ENCODE results near the gene ZNF440. TPM values are rescaled to one million over a fixed set of nuclear protein-coding genes. Genes with fewer than 3 reads are reported as not detected.
"Not testable (repeated sequence)": the region's sequence is repeated elsewhere in the genome, so short reads cannot be mapped to it uniquely, and the experiment has no call there.

Gene ZNF440
- 10 to 100 TPM; 16.5 to 17.5 TPM for total RNA-seq

DNA sequence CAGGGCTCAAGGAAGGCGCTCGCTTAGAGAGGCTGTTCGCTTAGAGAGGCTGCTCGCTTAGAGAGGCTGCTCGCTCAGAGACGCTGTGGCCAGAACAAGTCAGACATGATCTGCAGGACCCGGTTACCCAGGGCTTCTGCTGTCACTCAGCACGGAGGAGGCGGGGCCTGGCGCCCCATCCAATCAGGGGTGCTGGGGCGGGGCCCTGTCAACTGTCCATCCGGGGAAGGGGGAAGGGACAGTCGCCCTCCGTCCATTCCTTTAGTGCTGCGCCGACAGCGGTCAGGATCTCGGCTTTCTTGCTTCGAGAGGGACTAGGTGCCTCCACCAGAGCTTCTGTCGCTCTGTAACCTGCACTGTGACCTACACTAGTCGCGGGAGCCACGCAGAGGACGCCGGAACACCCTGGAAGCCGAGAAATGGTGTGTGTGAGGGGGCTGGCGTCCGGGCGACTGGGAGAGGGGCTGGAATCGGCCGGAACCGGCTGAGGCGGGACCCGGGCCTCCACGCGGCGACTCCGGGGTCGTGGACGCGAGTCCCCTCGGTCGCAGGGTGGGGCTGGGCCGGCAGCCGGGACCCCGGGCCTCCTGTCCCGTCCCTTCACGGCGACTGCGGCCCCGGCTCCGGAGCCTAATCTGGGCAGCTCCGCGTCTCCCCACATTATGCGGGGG, at the start of gene ZNF440:
Gene ZNF440 (plus strand): TSS at position 245 of the 671 bp plus-strand sequence. CDS start 175 bp downstream, at position 420.
- Mint-ChIP-seq H3K4me3 (peak within 1 kb of the TSS; percentile 87), H3K9me3 (peaks cover 22% of the 10 kb centered on the region), H3K27me3 (no peaks in the 10 kb centered on the region), H3K36me3 (peaks cover 36% of the 10 kb centered on the region), H3K27ac (peak within 1 kb of the TSS; percentile 83), H3K4me1 (peaks cover 10% of the 10 kb centered on the region)
- DNase-seq (peak; percentile 92), ATAC-seq (ENCODE audit: low read depth) (peak; percentile 98)
- POLR2A ChIA-PET, result interaction anchor here (1.0 to 2.7 kb wide), 4 partner anchors 16 to 76 kb away, joined by 3 to 18 read pairs (median 8); partner anchors contain the start of genes ZNF439 and ZNF491

DNA sequence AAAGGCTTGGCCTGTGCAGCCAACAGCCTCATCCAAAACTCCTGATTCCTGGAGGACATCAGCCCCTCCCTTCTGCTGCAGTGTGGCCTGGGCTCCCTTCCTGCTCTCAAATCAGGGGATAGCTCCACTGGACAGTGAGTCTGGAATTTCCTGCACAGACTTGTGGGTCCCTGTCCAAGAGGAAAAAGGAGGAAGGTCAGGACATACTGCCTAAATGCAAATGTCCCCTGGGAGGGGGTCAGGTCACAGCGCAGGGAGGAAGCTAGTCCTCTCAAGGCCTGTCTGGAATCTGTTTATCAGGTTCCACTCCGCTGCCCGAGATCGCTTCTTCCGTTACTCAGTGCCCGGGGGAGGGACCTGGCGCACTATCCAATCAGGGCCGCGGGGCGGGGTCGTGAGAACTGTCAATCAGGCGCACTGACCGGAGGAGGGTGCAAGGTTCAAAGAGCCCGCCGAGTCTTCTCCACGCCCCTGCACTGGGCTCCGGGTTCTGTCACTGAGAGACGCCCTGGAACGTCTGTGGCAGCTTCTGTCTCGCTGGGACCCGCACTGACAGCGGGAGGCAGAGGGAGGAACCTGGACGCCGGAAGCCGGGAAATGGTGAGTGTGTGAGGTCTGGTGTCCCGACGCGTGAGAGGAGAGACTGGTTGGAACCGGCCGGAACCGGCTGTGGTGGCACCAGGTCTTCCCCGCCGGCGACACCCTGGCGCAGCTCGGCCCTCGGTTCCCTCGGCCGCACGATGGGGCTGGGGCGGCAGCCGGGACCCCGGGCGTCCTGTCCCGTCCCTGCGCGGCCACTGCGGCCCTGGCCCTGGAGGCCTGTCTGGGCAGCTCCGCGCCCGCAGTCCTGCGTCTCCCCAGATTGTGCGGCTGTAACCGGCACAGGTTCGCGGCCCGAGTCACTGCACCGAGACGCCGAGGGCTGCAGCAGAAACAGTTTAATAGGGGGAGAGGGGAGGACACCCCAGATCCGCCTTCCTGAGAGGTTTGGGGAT, 47.2 kb upstream of the ZNF440 start, which contains the start of gene ZNF441:
Gene ZNF441 (plus strand): TSS at position 404 of the 995 bp plus-strand sequence. CDS start 194 bp downstream, at position 598.
- Mint-ChIP-seq H3K27me3 (no peaks in the 10 kb centered on the region), H3K4me3 (peak within 1 kb of the TSS; percentile 98), H3K4me1 (peaks cover 18% of the 10 kb centered on the region), H3K27ac (peak within 1 kb of the TSS; percentile 97), H3K9me3 (peaks cover 31% of the 10 kb centered on the region), H3K36me3 (peaks cover 26% of the 10 kb centered on the region)
- peak; percentile 97 for ATAC-seq (ENCODE audit: low read depth)
- POLR2A ChIA-PET, result interaction anchor here (0.5 to 1.6 kb wide), 6 partner anchors 23 to 674 kb away, joined by 3 to 9 read pairs (median 4); partner anchors contain the start of genes ZNF443, ZNF491 and ZNF563
- DNase-seq, result peak; percentile 95

DNA sequence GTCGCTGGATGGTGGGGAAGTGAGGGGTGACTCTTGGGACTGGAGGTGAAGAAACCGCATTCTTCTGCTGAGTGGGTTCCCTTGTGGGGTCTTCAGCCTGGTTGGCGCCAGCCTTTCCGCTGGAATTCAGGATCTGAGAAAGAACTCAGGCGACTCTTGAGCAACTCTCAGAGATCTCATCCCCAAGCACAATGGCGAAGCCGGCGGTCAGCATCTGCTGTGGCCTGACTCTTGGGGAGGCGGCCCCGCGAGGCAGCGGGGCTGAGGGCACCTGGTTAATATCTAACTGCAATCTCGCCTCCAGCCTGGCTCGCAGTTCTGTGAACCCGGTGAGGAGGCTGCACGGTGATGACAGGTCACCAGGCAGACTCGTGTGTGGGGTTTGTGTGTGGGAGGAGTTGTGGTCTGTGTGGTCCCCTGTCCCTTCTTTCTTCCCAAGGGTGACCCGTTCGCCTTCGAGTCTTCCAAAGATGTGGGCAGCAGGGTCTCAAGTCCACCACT, 46.4 kb upstream of the ZNF440 start:
- peak; percentile 48 for DNase-seq
- Mint-ChIP-seq H3K4me3 (peak overlapping the region; percentile 98), H3K4me1 (peaks cover 18% of the 10 kb centered on the region), H3K27ac (peak overlapping the region; percentile 88), H3K9me3 (peaks cover 34% of the 10 kb centered on the region), H3K36me3 (peaks cover 30% of the 10 kb centered on the region), H3K27me3 (no peaks in the 10 kb centered on the region)
- POLR2A ChIA-PET, result interaction anchor here (1.6 kb wide), 1 partner anchor 673 kb away, joined by 4 read pairs; the partner anchor contains the start of gene ZNF443
- no peak for ATAC-seq (ENCODE audit: low read depth)

DNA sequence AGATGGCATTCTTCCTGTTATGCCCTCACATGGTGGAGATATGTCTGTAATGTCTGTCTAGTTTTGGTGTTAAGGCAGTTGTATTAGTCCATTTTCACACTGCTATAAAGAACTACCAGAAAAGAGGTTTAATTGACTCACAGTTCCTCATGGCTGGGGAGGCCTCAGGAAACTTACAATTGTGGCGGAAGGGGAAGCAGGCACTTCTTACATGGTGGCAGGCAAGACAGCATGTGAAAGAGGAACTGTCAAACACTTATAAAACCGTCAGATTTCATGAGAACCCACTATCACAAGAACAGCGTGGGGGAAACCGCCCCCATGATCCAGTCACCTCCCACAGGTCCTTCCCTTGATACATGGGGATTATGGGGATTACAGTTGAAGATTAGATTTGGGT, 44.1 kb upstream of the ZNF440 start:
- POLR2A ChIA-PET, result no interaction called here
- no peak overlapping the region for H3K4me3 Mint-ChIP-seq
- ATAC-seq (ENCODE audit: low read depth) (no peak), DNase-seq (no peak)
- H3K36me3 Mint-ChIP-seq, result peaks cover 39% of the 10 kb centered on the region
- H3K4me1 Mint-ChIP-seq, result peaks cover 17% of the 10 kb centered on the region
- H3K27ac Mint-ChIP-seq, result no peak overlapping the region
- H3K9me3 Mint-ChIP-seq, result peaks cover 33% of the 10 kb centered on the region
- H3K27me3 Mint-ChIP-seq, result no peaks in the 10 kb centered on the region

DNA sequence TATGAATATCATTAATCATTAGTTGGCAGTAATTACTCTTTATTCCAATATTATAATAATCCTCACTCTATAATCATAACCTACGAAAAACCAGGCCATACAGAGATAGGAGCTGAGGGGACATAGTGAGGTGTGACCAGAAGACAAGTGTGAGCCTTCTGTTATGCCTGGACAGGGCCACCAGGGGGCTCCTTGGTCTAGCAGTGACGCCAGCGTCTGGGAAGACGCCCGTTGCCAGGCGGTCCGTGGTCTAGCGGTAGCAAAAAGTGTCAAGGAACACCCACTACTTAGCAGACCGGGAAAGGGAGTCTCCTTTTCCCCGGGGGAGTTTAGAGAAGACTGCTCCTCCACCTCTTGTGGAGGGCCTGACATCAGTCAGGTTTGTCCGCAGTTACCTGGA, 42.6 kb upstream of the ZNF440 start:
- H3K27me3 Mint-ChIP-seq; ATAC-seq (ENCODE audit: low read depth); H3K4me3 Mint-ChIP-seq; H3K27ac Mint-ChIP-seq; DNase-seq: not testable (repeated sequence)
- Mint-ChIP-seq H3K4me1 (peaks cover 15% of the 10 kb centered on the region), H3K36me3 (peaks cover 47% of the 10 kb centered on the region), H3K9me3 (peaks cover 38% of the 10 kb centered on the region)
- POLR2A ChIA-PET, result interaction anchor here (0.6 kb wide), 1 partner anchor 761 kb away, joined by 4 read pairs; no protein-coding TSS in a partner anchor

DNA sequence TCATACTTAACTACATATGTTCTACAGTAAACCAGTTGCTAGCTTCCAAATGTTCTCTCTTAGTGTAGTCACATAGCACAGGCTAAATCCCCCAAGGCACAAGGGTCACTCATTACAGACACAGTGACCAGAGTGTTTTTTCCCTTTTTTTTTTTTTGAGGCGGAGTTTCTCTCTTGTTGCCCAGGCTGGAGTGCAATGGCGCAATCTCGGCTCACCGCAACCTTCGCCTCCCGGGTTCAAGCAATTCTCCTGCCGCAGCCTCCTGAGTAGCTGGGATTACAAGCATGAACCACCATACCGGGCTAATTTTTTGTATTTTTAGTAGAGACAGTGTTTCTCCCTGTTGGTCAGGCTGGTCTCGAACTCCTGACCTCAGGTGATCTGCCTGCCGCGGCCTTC, 37.4 kb upstream of the ZNF440 start:
- H3K27me3 Mint-ChIP-seq; ATAC-seq (ENCODE audit: low read depth); H3K4me1 Mint-ChIP-seq; H3K27ac Mint-ChIP-seq; POLR2A ChIA-PET; H3K4me3 Mint-ChIP-seq; DNase-seq: not testable (repeated sequence)
- H3K36me3 Mint-ChIP-seq, result peaks cover 75% of the 10 kb centered on the region
- H3K9me3 Mint-ChIP-seq, result peaks cover 51% of the 10 kb centered on the region

DNA sequence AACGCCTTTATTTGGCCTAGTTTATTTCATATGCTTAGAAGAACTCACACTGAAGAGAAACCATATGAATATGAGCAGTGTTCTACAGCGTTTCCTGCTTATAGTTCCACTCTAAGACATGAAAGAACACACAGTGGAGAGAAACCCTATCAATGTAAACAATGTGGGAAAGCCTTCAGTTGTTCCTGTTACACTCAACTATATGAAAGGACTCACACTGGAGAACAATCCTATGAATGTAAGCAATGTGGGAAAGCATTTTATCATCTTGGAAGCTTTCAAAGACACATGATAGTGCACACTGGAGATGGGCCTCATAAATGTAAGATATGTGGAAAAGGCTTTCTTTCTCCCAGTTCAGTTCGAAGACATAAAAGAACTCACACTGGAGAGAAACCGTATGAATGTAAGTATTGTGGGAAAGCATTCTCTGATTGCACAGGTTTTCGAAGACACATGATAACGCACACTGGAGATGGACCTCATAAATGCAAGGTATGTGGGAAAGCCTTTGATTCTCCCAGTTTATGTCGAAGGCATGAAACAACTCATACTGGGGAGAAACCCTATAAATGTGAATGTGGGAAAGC, 33.5 kb upstream of the ZNF440 start:
- DNase-seq, result no peak
- Mint-ChIP-seq H3K4me1 (no peaks in the 10 kb centered on the region), H3K36me3 (peaks cover 81% of the 10 kb centered on the region), H3K4me3 (no peak overlapping the region), H3K27me3 (no peaks in the 10 kb centered on the region), H3K9me3 (peaks cover 46% of the 10 kb centered on the region), H3K27ac (no peak overlapping the region)
- ATAC-seq (ENCODE audit: low read depth), result no peak
- POLR2A ChIA-PET, result no interaction called here

DNA sequence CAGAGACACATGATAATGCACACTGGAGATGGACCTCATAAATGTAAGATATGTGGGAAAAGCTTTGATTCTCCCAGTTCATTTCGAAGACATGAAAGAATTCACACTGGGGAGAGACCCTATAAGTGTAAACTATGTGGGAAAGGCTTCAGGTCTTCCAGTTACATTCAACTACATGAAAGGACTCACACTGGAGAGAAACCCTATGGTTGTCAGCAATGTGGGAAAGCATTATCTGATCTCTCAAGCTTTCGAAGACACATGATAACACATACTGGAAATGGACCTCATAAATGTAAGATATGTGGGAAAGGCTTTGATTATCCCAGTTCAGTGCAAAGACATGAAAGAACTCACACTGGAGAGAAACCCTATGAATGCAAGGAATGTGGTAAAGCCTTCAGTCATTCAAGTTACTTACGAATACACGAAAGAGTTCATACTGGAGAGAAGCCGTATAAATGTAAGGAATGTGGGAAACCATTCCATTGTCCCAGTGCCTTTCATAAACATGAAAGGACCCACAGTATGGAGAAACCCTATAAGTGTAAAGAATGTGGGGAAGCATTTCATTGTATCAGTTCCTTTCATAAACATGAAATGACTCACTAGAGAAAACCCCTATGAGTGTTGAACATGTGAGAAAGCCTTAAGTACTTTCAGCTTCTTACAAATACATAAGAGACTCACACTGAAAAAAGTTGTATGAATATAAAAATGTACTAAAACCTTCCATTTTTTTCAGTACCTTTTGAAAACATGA, 32.6 kb upstream of the ZNF440 start:
- DNase-seq (no peak), ATAC-seq (ENCODE audit: low read depth) (no peak)
- Mint-ChIP-seq H3K4me1 (no peaks in the 10 kb centered on the region), H3K4me3 (no peak overlapping the region), H3K27me3 (no peaks in the 10 kb centered on the region), H3K36me3 (peaks cover 74% of the 10 kb centered on the region), H3K27ac (no peak overlapping the region), H3K9me3 (peaks cover 45% of the 10 kb centered on the region)
- POLR2A ChIA-PET, result no interaction called here

DNA sequence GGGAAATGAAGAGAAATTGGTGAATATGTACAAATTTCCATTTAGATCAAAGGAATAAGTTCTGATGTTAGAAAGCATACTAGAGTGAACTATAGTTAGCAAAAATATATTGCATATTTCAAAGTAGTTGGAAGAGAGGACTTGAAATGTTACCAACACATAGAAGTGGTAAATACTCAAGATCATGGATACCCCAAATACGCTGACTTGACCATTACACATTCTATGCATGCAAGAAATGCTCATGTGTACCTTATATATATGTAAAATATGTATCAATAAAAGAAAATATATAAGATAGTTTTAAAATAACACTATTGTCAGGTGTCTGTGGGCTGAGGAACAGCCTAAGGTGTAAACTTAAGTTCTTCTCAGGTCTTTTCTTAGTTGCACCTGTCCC, 30.3 kb upstream of the ZNF440 start:
- Mint-ChIP-seq H3K27me3 (no peaks in the 10 kb centered on the region), H3K4me1 (no peaks in the 10 kb centered on the region), H3K9me3 (peaks cover 43% of the 10 kb centered on the region), H3K27ac (no peak overlapping the region), H3K36me3 (peaks cover 52% of the 10 kb centered on the region), H3K4me3 (no peak overlapping the region)
- no peak for DNase-seq
- ATAC-seq (ENCODE audit: low read depth), result no peak
- POLR2A ChIA-PET, result no interaction called here

DNA sequence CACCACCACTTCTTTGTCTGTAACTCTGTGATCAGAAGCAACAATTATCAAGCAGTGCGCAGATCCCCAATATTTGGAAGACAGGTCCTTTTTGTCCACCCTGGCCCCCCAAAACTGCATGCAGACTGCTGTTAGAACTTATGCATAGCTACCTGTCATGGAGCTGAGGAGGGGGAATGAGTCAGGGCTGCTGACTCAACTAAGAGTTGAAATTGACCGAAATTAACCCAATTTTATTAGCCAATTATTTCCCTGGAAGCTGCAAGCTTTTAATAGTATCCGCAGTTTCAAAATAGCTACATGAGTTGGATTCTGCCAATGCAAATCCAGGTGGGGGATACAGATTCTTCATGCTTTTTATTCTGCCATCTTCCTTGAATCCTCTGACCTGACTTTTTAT, 29.7 kb upstream of the ZNF440 start:
- no peak overlapping the region for H3K4me3 Mint-ChIP-seq
- H3K9me3 Mint-ChIP-seq, result peaks cover 46% of the 10 kb centered on the region
- H3K27me3 Mint-ChIP-seq, result no peaks in the 10 kb centered on the region
- peaks cover 46% of the 10 kb centered on the region for H3K36me3 Mint-ChIP-seq
- H3K27ac Mint-ChIP-seq, result no peak overlapping the region
- no peaks in the 10 kb centered on the region for H3K4me1 Mint-ChIP-seq
- ATAC-seq (ENCODE audit: low read depth) (no peak), DNase-seq (no peak)
- POLR2A ChIA-PET, result no interaction called here

DNA sequence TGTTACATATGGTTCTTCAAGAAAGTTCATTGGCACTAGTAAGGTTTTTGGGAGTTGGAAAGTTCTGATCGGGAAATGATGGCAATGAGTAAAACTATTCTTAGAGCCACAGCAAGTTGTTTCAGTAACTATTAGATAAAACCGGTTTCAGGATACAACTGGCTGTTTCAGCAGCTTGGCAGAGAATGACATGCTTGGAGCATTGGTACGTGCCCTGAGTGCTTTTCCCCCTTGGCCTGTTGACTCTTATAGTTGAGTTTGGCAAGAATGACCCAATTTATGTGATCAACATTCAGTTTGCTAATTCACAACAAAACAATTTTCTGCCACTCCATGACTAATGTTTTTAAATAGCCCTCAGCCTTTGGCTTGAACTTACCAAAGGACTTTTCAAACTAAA, 26.5 kb upstream of the ZNF440 start:
- POLR2A ChIA-PET, result no interaction called here
- Mint-ChIP-seq H3K4me1 (no peaks in the 10 kb centered on the region), H3K27me3 (peaks cover 2% of the 10 kb centered on the region), H3K4me3 (no peak overlapping the region), H3K36me3 (peaks cover 20% of the 10 kb centered on the region), H3K9me3 (peaks cover 44% of the 10 kb centered on the region), H3K27ac (no peak overlapping the region)
- ATAC-seq (ENCODE audit: low read depth) (no peak), DNase-seq (no peak)

DNA sequence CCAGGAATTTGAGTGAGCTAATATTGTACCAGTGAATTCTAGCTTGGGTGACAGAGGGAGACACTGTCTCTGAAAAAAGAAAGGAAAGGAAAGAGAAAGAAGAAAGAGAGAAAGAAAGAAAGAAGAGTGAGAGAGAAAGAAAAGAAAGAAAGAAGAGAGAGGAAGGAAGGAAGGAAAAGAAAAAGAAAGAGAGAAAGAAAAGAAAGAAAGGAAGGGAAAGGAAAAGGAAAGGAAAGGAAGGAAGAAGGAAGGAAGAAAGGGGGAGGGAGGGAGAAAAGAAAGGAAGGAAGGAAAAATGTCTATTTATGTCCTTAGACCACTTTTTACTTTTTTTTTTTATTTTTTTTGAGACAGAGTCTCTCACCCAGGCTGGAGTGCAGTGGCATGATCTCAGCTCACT, 21.1 kb upstream of the ZNF440 start:
- peaks cover 5% of the 10 kb centered on the region for H3K27me3 Mint-ChIP-seq
- no peak overlapping the region for H3K4me3 Mint-ChIP-seq
- POLR2A ChIA-PET, result no interaction called here
- ATAC-seq (ENCODE audit: low read depth) (no peak), DNase-seq (no peak)
- H3K36me3 Mint-ChIP-seq, result no peaks in the 10 kb centered on the region
- H3K9me3 Mint-ChIP-seq, result peaks cover 20% of the 10 kb centered on the region
- H3K4me1 Mint-ChIP-seq, result peaks cover 5% of the 10 kb centered on the region
- H3K27ac Mint-ChIP-seq, result no peak overlapping the region

Data from activated naive CD8-positive, alpha-beta T cell treated with anti-CD3 and anti-CD28 coated beads, Interleukin-2, amount 10 ng/mL, durations not matched to agents 7 days and 5 days (primary cell).